Measurements from ENCODE around the gene CD33. TPM values are rescaled to one million over a fixed set of nuclear protein-coding genes. Genes with fewer than 3 reads are reported as not detected.

CD33 gene
- total RNA-seq, 1 experiment from 2014 or later: 2.2 TPM

DNA sequence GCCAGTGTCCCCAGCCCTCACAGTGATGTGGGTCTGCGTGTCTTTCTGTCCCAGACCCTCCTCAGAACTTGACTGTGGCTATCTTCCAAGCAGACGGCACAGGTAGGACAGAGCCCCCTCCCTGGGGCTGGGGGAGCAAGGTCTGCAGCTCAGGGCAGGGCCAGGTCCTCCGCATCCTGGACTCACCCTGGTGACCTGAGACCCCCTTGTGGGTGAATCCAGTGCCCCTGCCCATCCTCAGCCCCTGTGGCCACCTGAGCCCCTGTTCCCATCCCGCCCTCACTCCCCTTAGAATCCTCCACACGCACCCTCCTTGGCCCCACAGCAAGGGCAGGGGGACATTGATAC lies 39.0 kb upstream of the CD33 start:
- Histone ChIP-seq H4K20me1 (ENCODE audit: low read length) (no peaks in the 10 kb centered on the region), H3F3A (ENCODE audit: low read length, unreplicated experiment) (no peaks in the 10 kb centered on the region), H2AFZ (ENCODE audit: low read length) (no peak overlapping the region), H3K79me2 (ENCODE audit: low read length) (no peaks in the 10 kb centered on the region), H3K9me3 (ENCODE audit: low read length) (no peaks in the 10 kb centered on the region), H3K9me2 (replicated peaks; ENCODE audit: low read length) (no peaks in the 10 kb centered on the region), H3K4me3 (ENCODE audit: low read length) (no peak overlapping the region), H3K4me2 (ENCODE audit: low read length) (no peak overlapping the region), H3K36me3 (ENCODE audit: low read depth, low read length) (no peaks in the 10 kb centered on the region), H3K27ac (ENCODE audit: low read length) (no peak overlapping the region), H3K4me1 (ENCODE audit: insufficient read depth, low read length) (no peaks in the 10 kb centered on the region), H3K27me3 (ENCODE audit: low read length) (peaks cover 57% of the 10 kb centered on the region), H3K9ac (ENCODE audit: low read length) (no peak overlapping the region)
- TF ChIP-seq, protein P1, sequence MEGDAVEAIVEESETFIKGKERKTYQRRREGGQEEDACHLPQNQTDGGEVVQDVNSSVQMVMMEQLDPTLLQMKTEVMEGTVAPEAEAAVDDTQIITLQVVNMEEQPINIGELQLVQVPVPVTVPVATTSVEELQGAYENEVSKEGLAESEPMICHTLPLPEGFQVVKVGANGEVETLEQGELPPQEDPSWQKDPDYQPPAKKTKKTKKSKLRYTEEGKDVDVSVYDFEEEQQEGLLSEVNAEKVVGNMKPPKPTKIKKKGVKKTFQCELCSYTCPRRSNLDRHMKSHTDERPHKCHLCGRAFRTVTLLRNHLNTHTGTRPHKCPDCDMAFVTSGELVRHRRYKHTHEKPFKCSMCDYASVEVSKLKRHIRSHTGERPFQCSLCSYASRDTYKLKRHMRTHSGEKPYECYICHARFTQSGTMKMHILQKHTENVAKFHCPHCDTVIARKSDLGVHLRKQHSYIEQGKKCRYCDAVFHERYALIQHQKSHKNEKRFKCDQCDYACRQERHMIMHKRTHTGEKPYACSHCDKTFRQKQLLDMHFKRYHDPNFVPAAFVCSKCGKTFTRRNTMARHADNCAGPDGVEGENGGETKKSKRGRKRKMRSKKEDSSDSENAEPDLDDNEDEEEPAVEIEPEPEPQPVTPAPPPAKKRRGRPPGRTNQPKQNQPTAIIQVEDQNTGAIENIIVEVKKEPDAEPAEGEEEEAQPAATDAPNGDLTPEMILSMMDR (conservative IDR thresholded peaks at IDR 0.05; ENCODE audit: low read depth, low read length): no peak
- TF ChIP-seq EZH2 (IDR thresholded peaks at IDR 0.05; ENCODE audit: low read length, unreplicated experiment) (no peak), EZH2phosphoT487 (IDR thresholded peaks at IDR 0.05; ENCODE audit: borderline replicate concordance, low read length) (no peak)
- no peak for ATAC-seq
- intact Hi-C loops (cut with micrococcal nuclease): no loop called here
- no peak for DNase-seq
- BruUV-seq (replicated peaks): no TSS peak
- ChIA-PET POLR2A (ENCODE audit: unreplicated experiment) (no interaction called here), CTCF (no interaction called here)

DNA sequence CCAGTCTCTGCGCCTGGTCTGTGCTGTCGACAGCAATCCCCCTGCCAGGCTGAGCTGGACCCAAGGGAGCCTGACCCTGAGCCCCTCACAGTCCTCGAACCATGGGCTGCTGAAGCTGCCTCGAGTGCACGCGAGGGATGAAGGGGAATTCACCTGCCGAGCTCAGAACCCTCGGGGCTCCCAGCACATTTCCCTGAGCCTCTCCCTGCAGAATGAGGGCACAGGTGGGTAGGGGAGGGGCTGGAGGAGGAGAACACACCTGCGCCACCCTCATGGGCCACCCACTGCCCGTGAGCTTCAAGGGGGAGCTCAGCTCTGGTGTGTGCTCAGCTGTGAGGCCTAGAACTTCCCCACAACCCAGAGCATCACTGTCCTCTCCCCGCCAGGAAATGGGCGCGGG lies 38.6 kb upstream of the CD33 start:
- ChIA-PET POLR2A (ENCODE audit: unreplicated experiment) (no interaction called here), CTCF (no interaction called here)
- Histone ChIP-seq H3K27me3 (ENCODE audit: low read length) (peaks cover 62% of the 10 kb centered on the region), H3K4me2 (ENCODE audit: low read length) (no peak overlapping the region), H3K4me1 (ENCODE audit: insufficient read depth, low read length) (no peaks in the 10 kb centered on the region), H4K20me1 (ENCODE audit: low read length) (no peaks in the 10 kb centered on the region), H3K27ac (ENCODE audit: low read length) (no peak overlapping the region), H3K9me3 (ENCODE audit: low read length) (no peaks in the 10 kb centered on the region), H3K4me3 (ENCODE audit: low read length) (no peak overlapping the region), H3K36me3 (ENCODE audit: low read depth, low read length) (no peaks in the 10 kb centered on the region), H3K79me2 (ENCODE audit: low read length) (no peaks in the 10 kb centered on the region), H3F3A (ENCODE audit: low read length, unreplicated experiment) (no peaks in the 10 kb centered on the region), H3K9ac (ENCODE audit: low read length) (no peak overlapping the region), H2AFZ (ENCODE audit: low read length) (no peak overlapping the region), H3K9me2 (replicated peaks; ENCODE audit: low read length) (no peaks in the 10 kb centered on the region)
- no peak for DNase-seq
- no TSS peak for BruUV-seq (replicated peaks)
- intact Hi-C loops (cut with micrococcal nuclease): no loop called here
- no peak for TF ChIP-seq EZH2 (IDR thresholded peaks at IDR 0.05; ENCODE audit: low read length, unreplicated experiment)
- TF ChIP-seq, protein P1 (conservative IDR thresholded peaks at IDR 0.05; ENCODE audit: low read depth, low read length): no peak
- TF ChIP-seq EZH2phosphoT487 (IDR thresholded peaks at IDR 0.05; ENCODE audit: borderline replicate concordance, low read length): no peak
- ATAC-seq: no peak

DNA sequence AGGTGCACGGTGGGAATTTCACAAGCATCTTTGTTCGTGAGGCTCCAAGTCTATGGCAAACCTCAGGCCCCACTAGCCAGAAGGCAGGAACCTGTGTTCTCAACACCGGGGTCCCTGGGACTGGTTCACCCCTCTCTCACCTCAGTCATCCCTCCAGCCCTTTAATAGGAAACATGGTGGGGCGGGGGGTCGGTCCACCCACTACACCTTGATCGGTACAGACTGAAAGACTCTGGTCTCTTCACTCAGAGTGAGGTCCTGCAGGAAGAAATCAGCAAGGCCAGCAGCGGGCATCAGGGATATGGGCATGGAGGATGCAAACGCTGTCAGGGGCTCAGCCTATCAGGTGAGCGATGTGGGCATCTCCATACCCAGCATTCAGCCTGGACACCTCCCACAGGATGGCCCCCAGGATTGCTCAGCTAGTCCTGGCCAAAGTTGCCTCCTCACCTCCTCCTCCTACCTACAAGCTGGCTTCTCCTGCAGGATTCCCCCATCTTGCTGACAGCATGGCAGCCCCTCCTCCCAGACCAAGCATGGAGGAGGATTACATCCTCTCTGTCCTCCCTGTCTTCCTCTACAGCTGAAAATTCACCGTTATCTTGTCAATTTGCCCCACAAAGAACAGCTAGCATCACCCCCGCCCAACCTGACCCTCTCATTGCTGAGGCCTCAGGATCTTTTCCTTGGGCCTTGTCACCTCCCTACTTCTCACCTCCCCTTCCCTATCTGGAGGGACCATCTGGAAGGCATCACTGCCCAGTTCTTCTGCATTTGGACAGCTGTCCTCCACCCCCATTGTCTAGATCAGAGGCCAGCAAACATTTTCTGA lies 37.3 kb upstream of the CD33 start:
- Histone ChIP-seq H3K9ac (ENCODE audit: low read length) (no peak overlapping the region), H3K27ac (ENCODE audit: low read length) (no peak overlapping the region), H3K4me3 (ENCODE audit: low read length) (no peak overlapping the region), H4K20me1 (ENCODE audit: low read length) (no peaks in the 10 kb centered on the region), H3K4me1 (ENCODE audit: insufficient read depth, low read length) (no peaks in the 10 kb centered on the region), H2AFZ (ENCODE audit: low read length) (no peak overlapping the region), H3K79me2 (ENCODE audit: low read length) (no peaks in the 10 kb centered on the region), H3K36me3 (ENCODE audit: low read depth, low read length) (no peaks in the 10 kb centered on the region), H3K4me2 (ENCODE audit: low read length) (no peak overlapping the region), H3K27me3 (ENCODE audit: low read length) (peaks cover 75% of the 10 kb centered on the region), H3K9me3 (ENCODE audit: low read length) (no peaks in the 10 kb centered on the region), H3F3A (ENCODE audit: low read length, unreplicated experiment) (no peaks in the 10 kb centered on the region), H3K9me2 (replicated peaks; ENCODE audit: low read length) (no peaks in the 10 kb centered on the region)
- ATAC-seq: no peak
- ChIA-PET CTCF (interaction anchor here (0.5 kb wide), 1 partner anchor 167 kb away, joined by 3 read pairs; no protein-coding TSS in a partner anchor), POLR2A (ENCODE audit: unreplicated experiment) (interaction anchor here (0.7 kb wide), 1 partner anchor 1810 kb away, joined by 3 read pairs; no protein-coding TSS in a partner anchor)
- no peak for TF ChIP-seq EZH2phosphoT487 (IDR thresholded peaks at IDR 0.05; ENCODE audit: borderline replicate concordance, low read length)
- TF ChIP-seq, protein P1 (conservative IDR thresholded peaks at IDR 0.05; ENCODE audit: low read depth, low read length): no peak
- no peak for TF ChIP-seq EZH2 (IDR thresholded peaks at IDR 0.05; ENCODE audit: low read length, unreplicated experiment)
- no peak for DNase-seq
- BruUV-seq (replicated peaks): no TSS peak
- intact Hi-C loops (cut with micrococcal nuclease): no loop called here

Measured in PC-3 (cell line).